ENCODE data around the gene FAM186B.

GRCh38 chr12:49552899-49553298 lies 52.5 kb downstream of the FAM186B start:
- TF ChIP-seq CTCF (IDR thresholded peaks at IDR 0.05) (no peak), EZH2 (IDR thresholded peaks at IDR 0.05) (no peak), EZH2phosphoT487 (IDR thresholded peaks at IDR 0.05) (no peak)
